ENCODE measurements around the gene GPR183.

DNA sequence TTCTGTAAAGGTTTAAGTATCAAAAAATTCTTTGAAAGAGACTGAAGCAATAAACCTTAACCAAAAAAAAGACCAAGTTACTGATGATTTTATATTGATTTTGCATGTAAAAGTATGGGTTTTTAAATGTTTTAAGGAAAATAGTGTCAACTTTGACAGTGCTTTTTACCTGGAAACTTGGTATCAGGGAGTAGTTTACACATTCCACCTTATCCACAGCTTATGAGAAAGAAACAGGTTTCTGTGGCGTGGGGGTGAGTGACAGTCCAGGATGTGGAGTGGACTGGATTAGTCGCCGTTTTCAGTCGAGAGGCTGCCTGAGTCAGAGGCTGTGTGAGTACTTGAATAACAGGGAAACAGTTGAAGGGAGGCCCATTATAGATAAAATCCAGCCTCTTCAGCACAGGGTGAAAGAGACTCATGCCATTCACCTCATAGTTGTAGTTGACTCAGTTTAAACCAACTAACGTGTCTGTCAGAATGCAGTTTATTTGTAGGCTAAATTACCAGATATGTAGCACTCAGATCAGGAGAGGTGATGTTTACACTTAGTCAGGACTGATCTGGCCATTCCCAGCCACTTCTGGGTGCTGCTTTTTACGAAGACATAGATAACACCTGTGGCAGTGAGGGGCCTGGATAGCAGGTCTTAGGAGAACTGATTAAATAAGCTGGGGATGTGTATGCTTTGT, 595 bp upstream of the GPR183 start:
- TF ChIP-seq, protein P1, sequence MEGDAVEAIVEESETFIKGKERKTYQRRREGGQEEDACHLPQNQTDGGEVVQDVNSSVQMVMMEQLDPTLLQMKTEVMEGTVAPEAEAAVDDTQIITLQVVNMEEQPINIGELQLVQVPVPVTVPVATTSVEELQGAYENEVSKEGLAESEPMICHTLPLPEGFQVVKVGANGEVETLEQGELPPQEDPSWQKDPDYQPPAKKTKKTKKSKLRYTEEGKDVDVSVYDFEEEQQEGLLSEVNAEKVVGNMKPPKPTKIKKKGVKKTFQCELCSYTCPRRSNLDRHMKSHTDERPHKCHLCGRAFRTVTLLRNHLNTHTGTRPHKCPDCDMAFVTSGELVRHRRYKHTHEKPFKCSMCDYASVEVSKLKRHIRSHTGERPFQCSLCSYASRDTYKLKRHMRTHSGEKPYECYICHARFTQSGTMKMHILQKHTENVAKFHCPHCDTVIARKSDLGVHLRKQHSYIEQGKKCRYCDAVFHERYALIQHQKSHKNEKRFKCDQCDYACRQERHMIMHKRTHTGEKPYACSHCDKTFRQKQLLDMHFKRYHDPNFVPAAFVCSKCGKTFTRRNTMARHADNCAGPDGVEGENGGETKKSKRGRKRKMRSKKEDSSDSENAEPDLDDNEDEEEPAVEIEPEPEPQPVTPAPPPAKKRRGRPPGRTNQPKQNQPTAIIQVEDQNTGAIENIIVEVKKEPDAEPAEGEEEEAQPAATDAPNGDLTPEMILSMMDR (IDR thresholded peaks at IDR 0.05; ENCODE audit: insufficient read depth, low read depth, low read length): no peak
- TF ChIP-seq EZH2 (IDR thresholded peaks at IDR 0.05; ENCODE audit: insufficient read depth, low read length): no peak
